Thyroid gland (tissue), 4 donors: Measurements from ENCODE around the gene B4GALT3.

Experiments
- CTCF ChIP-seq, 6 experiments: fragments of 200-600 bp in 3 of 6; fragments of 450-650 bp in 3 of 6; sonication (generic) in 3 of 6; IDR thresholded peaks; one replicate each; pipeline ENCODE4 v1.5.1; 2016 to 2019; ENCODE audit warnings: antibody characterized with exemption in 6 of 6, mild to moderate bottlenecking in 2 of 6, inconsistent platforms in 1 of 6, moderate library complexity in 1 of 6
- POLR2A ChIP-seq, 2 donors: fragments of 450-650 bp; IDR thresholded peaks; one replicate each; pipeline ENCODE4 v1.6.1; 2017; ENCODE audit warnings: antibody characterized with exemption in 2 of 2, mild to moderate bottlenecking in 2 of 2, moderate library complexity in 1 of 2

- TF ChIP-seq CTCF (IDR thresholded peaks at IDR 0.05) (no peak), POLR2A (IDR thresholded peaks at IDR 0.05) (no peak)
These were observed 17.9 kb upstream of the B4GALT3 start for GRCh38 chr1:161195171-161195570.
